A673 (cell line): ENCODE results near the gene MMP27. TPM values are rescaled to one million over a fixed set of nuclear protein-coding genes. Genes with fewer than 3 reads are reported as not detected.

Experiments used
- BruUV-seq: library from RNA; stranded (reverse); fragments of 400-500 nt; replicated peaks from 2 replicates; lab custom pipeline; 2021; lab: Mats Ljungman, UMichigan
- CTCF ChIA-PET: fragments of 300-600 bp; sonication (Branson Sonifier 250); formaldehyde crosslinking; loops from one replicate; lab custom pipeline; 2022; ENCODE audit warnings: antibody characterized with exemption; lab: Charles Lee
- POLR2A ChIA-PET: fragments of 300-600 bp; sonication (Branson Sonifier 250); formaldehyde crosslinking; loops from one replicate; lab custom pipeline; 2022; ENCODE audit warnings: antibody characterized with exemption; ENCODE audit not compliant: low non-redundant PET; lab: Charles Lee
- DNase-seq: peaks from one replicate; pipeline ENCODE4 v3.0.0-alpha.2; 2015; ENCODE audit warnings: low spot score
- H3K27ac ChIP-seq: fragments of 200-600 bp; sonication (generic); 2 replicates; pipeline ENCODE4 v1.5.1; 2016; ENCODE audit warnings: mixed run types, low read depth, mild to moderate bottlenecking, mixed read lengths, antibody characterized with exemption, low read length; ENCODE audit not compliant: poor library complexity, severe bottlenecking
- H3K27me3 ChIP-seq: fragments of 200-600 bp; sonication (generic); replicated peaks from 2 replicates; pipeline ENCODE4 v1.6.1; 2017; ENCODE audit warnings: mixed run types, low read depth, mild to moderate bottlenecking, mixed read lengths, antibody characterized with exemption, low read length; ENCODE audit not compliant: insufficient read depth, poor library complexity
- H3K36me3 ChIP-seq: fragments of 200-600 bp; sonication (generic); 2 replicates; pipeline ENCODE4 v1.6.1; 2016; ENCODE audit warnings: mixed run types, mild to moderate bottlenecking, mixed read lengths, antibody characterized with exemption, low read length; ENCODE audit not compliant: insufficient read depth, poor library complexity, severe bottlenecking
- H3K4me1 ChIP-seq: fragments of 200-600 bp; sonication (generic); 2 replicates; pipeline ENCODE4 v1.6.1; 2017; ENCODE audit warnings: mixed run types, mild to moderate bottlenecking, mixed read lengths, antibody characterized with exemption, low read length; ENCODE audit not compliant: insufficient read depth, poor library complexity, severe bottlenecking
- H3K4me3 ChIP-seq: fragments of 200-600 bp; sonication (generic); 2 replicates; pipeline ENCODE4 v1.5.1; 2016; ENCODE audit warnings: low read depth, mixed run types, mild to moderate bottlenecking, mixed read lengths, low read length; ENCODE audit not compliant: poor library complexity, severe bottlenecking
- H3K9me3 ChIP-seq: fragments of 200-600 bp; sonication (generic); 2 replicates; pipeline ENCODE4 v1.6.1; 2016; ENCODE audit warnings: mixed run types, low read depth, mild to moderate bottlenecking, mixed read lengths, antibody characterized with exemption, low read length; ENCODE audit not compliant: poor library complexity, severe bottlenecking
- CTCF ChIP-seq: fragments of 300-800, 200-600 bp; sonication (generic); conservative IDR thresholded peaks from 2 replicates; pipeline ENCODE4 v1.5.1; 2017; ENCODE audit warnings: low read depth, mild to moderate bottlenecking, antibody characterized with exemption, low read length, moderate library complexity, mixed read lengths
- EZH2 ChIP-seq: fragments of 200-600 bp; sonication (generic); IDR thresholded peaks from 2 replicates; pipeline ENCODE4 v1.6.1; 2017; ENCODE audit warnings: borderline replicate concordance, low read depth, mild to moderate bottlenecking, mixed read lengths, antibody characterized with exemption, low read length; ENCODE audit not compliant: poor library complexity, severe bottlenecking
- intact Hi-C: fragments of 100-400 bp; cut with micrococcal nuclease; formaldehyde crosslinking; loops from one replicate; pipeline ENCODE4 v1.10.0; 2022; ENCODE audit not compliant: unreplicated experiment
- total RNA-seq: library from RNA; stranded (reverse); gene quantifications from 2 replicates; pipeline ENCODE4 v1.2.3, GENCODE V29; 2021

Gene MMP27
- total RNA-seq, 1 experiment from 2014 or later: not detected

- Histone ChIP-seq H3K4me3 (no peak overlapping the region), H3K4me1 (no peaks in the 10 kb centered on the region), H3K27ac (no peak overlapping the region), H3K27me3 (no peaks in the 10 kb centered on the region), H3K36me3 (no peaks in the 10 kb centered on the region), H3K9me3 (no peaks in the 10 kb centered on the region)
- intact Hi-C loops: no loop called here
- no TSS peak for BruUV-seq
- ChIA-PET POLR2A (no interaction called here), CTCF (no interaction called here)
- no peak for DNase-seq
- TF ChIP-seq CTCF (no peak), EZH2 (no peak)
These were observed 6.6 kb upstream of the MMP27 start for GRCh38 chr11:102712137-102712536.

- H3K4me1 ChIP-seq: no peaks in the 10 kb centered on the region
- intact Hi-C loops: no loop called here
- H3K4me3 ChIP-seq: no peak overlapping the region
- H3K36me3 ChIP-seq: no peaks in the 10 kb centered on the region
- no peaks in the 10 kb centered on the region for H3K27me3 ChIP-seq
- no peaks in the 10 kb centered on the region for H3K9me3 ChIP-seq
- TF ChIP-seq EZH2 (no peak), CTCF (no peak)
- POLR2A ChIA-PET: no interaction called here
- no TSS peak for BruUV-seq
- DNase-seq: no peak
- CTCF ChIA-PET: no interaction called here
- H3K27ac ChIP-seq: no peak overlapping the region
These were observed 3.8 kb upstream of the MMP27 start for GRCh38 chr11:102709201-102709945.

GRCh38 chr11:102708654-102709053 lies 3.1 kb upstream of the MMP27 start:
- Histone ChIP-seq H3K27me3 (no peaks in the 10 kb centered on the region), H3K36me3 (no peaks in the 10 kb centered on the region), H3K4me3 (no peak overlapping the region), H3K9me3 (no peaks in the 10 kb centered on the region), H3K27ac (no peak overlapping the region), H3K4me1 (no peaks in the 10 kb centered on the region)
- POLR2A ChIA-PET: no interaction called here
- CTCF ChIA-PET: no interaction called here
- TF ChIP-seq CTCF (no peak), EZH2 (no peak)
- intact Hi-C loops: no loop called here
- no TSS peak for BruUV-seq
- DNase-seq: no peak
